Natural killer cell (primary cell): ENCODE data around the gene TSPAN12. TPM values are rescaled to one million over a fixed set of nuclear protein-coding genes. Genes with fewer than 3 reads are reported as not detected.

Source experiments
- total RNA-seq, 4 donors: library from RNA; stranded (reverse); fragments of 120-200 nt in 1 of 4; gene quantifications; one replicate each; pipeline versions ENCODE4 v1.2.3 to v1.2.4, GENCODE V29; 2013 to 2022

The TSPAN12 gene
- total RNA-seq, 3 donors from 2014 or later (not counting 1 experiment from before 2014, with no cell fraction given): not detected

Other genes with a start within 250 kb of the TSPAN12 start
- gene ING3, start 92.6 kb upstream of the TSPAN12 start, total RNA-seq: 10 to 100 TPM; 45.7 to 56.2 (median 50.1) TPM
- gene CPED1, start 130.6 kb upstream of the TSPAN12 start, total RNA-seq: 1 to 10 TPM in 1 of 3 donors, under 1 TPM in 2; 0.50 to 1.3 (median 0.96) TPM